Glomerular endothelial cell (primary cell): Measurements from ENCODE around the gene GNB5. TPM values are rescaled to one million over a fixed set of nuclear protein-coding genes. Genes with fewer than 3 reads are reported as not detected.
"Not testable (repeated sequence)": the region's sequence is repeated elsewhere in the genome, so short reads cannot be mapped to it uniquely, and the experiment has no call there.

Experiments
- DNase-seq: peaks from one replicate; pipeline ENCODE4 v3.0.0-alpha.2; 2011; ENCODE audit warnings: low read depth, low spot score; ENCODE audit errors: extremely low read depth
- total RNA-seq: library from RNA; depleted of rRNA; stranded (reverse); fragments of >200 nt; gene quantifications from 2 replicates; pipeline ENCODE4 v1.2.3, GENCODE V29; 2015

Gene GNB5
- total RNA-seq, 1 donor from 2014 or later: 24.9 TPM

- DNase-seq: no peak
Observed at GRCh38 chr15:52171807-52172206, 19.4 kb downstream of the GNB5 start.

- DNase-seq: no peak
Observed at GRCh38 chr15:52171386-52171785, 19.8 kb downstream of the GNB5 start.

GRCh38 chr15:52170199-52170598 lies 21.0 kb downstream of the GNB5 start:
- DNase-seq: not testable (repeated sequence)

- DNase-seq: not testable (repeated sequence)
Observed at GRCh38 chr15:52165494-52166131, 25.6 kb downstream of the GNB5 start.

GRCh38 chr15:52164631-52165265 lies 26.4 kb downstream of the GNB5 start:
- no peak for DNase-seq

GRCh38 chr15:52163321-52164190 lies 27.6 kb downstream of the GNB5 start:
- DNase-seq: no peak

- no peak for DNase-seq
Observed at GRCh38 chr15:52162876-52163275, 28.3 kb downstream of the GNB5 start.

- DNase-seq: no peak
Observed at GRCh38 chr15:52162260-52162659, 28.9 kb downstream of the GNB5 start.

GRCh38 chr15:52161406-52161966 lies 29.7 kb downstream of the GNB5 start:
- no peak for DNase-seq

GRCh38 chr15:52159645-52160044 lies 31.5 kb downstream of the GNB5 start:
- no peak for DNase-seq

GRCh38 chr15:52158084-52158765 lies 33.0 kb downstream of the GNB5 start:
- no peak for DNase-seq

GRCh38 chr15:52155878-52156277 lies 35.3 kb downstream of the GNB5 start:
- no peak for DNase-seq

- DNase-seq: no peak
Observed at GRCh38 chr15:52154896-52155865, 36.0 kb downstream of the GNB5 start.

- no peak for DNase-seq
Observed at GRCh38 chr15:52153900-52154895, 37.0 kb downstream of the GNB5 start.

GRCh38 chr15:52151353-52151752 lies 39.8 kb downstream of the GNB5 start:
- DNase-seq: no peak

- DNase-seq: no peak
Observed at GRCh38 chr15:52150871-52151270, 40.3 kb downstream of the GNB5 start.

GRCh38 chr15:52150043-52150825 lies 41.0 kb downstream of the GNB5 start:
- DNase-seq: no peak

GRCh38 chr15:52148403-52148802 lies 42.8 kb downstream of the GNB5 start:
- no peak for DNase-seq
